GM04503 (cell line): ENCODE measurements around the gene AURKB.

Experiments used
- DNase-seq: peaks from one replicate; pipeline ENCODE4 v3.0.0-alpha.2; 2012; ENCODE audit warnings: low read depth

The AURKB gene

GRCh38 chr17:8161289-8162232 lies 48.8 kb downstream of the AURKB start:
- no peak for DNase-seq

- no peak for DNase-seq
Measured at GRCh38 chr17:8160741-8161221, 49.6 kb downstream of the AURKB start.

GRCh38 chr17:8160224-8160577 lies 50.2 kb downstream of the AURKB start:
- DNase-seq: no peak

DNA sequence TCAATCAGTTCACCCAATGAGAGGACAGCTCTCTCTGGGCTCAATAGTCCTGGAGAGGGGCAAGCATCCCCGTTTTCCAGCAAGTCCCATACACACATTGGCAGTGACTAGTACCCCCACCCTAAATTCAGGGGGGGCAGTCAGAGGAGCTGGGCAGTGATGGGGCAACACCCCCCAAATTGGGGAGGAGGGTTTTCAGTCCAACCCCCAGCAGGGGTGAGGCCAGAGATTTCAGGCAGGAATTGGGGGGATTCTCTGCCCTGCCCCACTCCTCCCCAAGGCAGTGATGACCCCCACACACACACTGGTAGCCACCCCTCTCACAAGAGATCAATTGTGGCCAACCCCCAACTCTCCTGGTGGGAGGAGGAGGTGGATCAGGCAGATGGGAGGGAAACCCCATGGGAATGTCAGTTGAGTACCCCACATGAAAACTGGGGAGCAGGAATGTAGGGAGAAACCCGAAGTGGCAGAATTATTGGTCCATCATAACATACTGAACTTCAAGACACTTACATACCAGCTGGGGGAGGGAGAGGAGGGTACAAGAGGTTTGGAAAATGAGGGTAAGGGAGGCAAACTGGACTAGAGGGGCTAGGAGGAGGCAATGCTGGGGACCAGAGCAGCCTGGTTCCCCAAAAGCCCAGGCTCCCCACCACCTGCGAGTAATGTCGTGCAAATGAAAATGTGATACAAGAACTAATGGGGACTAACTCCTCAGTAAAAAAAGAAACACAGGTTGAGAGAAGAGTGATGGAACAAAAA lies 50.7 kb downstream of the AURKB start:
- DNase-seq: no peak

DNA sequence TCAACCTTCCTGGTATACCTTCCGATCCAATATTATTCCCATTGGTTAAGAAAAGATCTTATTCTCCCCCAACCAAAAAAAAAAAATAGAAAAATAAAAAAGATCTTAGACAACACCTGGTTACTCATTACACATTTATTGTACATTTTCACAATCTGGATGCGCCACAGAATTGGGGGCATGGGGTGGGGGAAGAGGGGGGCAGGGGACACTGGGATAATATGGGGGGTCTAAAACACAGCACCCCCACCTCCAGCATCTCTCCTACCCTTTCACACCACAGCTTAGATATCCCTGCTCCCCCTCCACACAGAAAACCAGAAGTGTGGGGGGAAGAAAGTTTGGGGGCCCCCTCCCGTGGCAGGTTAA lies 51.4 kb downstream of the AURKB start:
- DNase-seq: no peak

DNA sequence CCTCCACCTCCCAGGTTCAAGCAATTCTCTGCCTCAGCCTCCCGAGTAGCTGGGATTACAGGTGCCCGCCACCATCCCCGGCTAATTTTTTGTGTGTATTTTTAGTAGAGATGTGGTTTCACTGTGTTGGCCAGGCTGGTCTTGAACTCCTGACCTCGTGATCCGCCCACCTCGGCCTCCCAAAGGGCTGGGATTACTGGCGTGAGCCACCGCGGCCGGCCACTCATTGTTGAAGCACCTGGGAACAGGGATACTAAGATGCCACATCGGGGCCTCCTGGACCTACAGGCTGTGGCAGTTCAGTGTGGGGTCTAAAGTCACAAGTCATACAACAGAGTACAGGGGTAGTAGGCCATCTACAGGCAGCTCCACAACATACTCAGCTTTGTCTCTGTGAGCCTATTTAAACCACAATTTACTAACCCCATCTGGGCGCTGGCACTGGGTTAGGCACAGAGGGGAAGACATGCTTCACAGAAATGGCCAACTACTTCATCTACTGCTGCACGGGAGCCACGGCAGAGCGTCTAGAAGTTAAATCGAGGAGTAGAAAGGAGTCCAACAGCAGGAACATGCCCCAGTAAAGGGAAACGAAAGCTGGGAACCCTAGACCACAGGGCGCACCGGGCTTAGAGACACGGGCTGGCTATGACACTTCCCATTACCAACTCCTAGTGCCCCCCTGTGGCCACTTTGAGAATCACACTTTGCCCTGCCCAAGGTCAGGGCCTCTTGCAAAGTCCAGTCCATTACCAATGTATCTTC lies 51.9 kb downstream of the AURKB start:
- no peak for DNase-seq

DNA sequence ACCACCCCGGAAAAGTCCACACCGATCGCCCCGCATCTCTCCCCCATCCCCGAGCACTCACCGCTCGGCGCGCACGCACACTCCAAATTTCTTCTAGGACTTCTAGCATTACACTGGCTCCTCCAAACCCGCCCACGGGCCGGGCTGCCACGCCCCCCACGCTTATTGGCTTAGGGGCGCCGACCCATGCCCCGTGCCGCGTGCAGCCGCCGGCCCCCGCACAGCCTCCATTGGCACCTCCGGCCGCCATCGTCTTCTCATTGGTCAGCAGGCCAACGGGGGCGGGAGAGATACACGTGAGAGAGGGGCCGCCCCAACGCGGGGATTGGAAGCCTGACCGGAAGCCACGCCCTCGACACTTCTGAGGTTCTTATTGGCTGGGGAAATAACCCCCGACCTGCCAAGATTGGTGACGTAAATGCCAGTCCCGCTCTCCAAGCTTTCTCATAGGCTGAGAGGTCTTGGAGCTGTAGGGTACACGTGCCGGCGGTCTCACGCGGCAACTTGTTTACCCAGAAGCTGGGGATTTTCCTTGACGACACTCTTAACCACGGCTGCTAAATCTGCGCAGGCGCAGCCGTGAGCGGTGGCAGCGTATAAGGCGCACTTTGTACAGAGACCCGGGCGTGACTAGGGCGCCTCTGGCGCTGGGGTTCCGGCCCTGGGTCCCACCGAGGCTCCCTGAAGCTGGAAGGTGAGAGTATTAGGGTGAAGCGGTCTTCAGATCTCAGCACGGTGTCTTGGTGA lies 54.0 kb downstream of the AURKB start:
- DNase-seq: peak; percentile 99

DNA sequence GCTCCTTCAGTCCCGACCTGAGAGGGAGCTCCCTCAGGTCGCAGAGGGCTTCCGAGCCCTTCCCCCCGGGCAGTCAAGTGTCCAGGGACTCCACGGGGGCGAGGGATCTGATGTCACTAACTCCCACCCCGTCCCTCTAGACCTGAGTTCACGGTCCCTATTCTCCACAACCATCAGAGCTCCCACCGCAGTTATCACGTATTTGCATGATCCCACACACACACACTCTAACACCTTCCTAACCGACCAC lies 54.5 kb downstream of the AURKB start:
- DNase-seq: no peak

- DNase-seq: no peak
Measured at GRCh38 chr17:8155231-8155995, 55.0 kb downstream of the AURKB start.
